DMS 273 (cell line): ENCODE measurements around the gene DCAKD.

Source experiments
- DNase-seq: peaks from one replicate; lab custom pipeline; 2025; ENCODE audit not compliant: unreplicated experiment; lab: John Stamatoyannopoulos, UW

The DCAKD gene, protein sequence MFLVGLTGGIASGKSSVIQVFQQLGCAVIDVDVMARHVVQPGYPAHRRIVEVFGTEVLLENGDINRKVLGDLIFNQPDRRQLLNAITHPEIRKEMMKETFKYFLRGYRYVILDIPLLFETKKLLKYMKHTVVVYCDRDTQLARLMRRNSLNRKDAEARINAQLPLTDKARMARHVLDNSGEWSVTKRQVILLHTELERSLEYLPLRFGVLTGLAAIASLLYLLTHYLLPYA

DNA sequence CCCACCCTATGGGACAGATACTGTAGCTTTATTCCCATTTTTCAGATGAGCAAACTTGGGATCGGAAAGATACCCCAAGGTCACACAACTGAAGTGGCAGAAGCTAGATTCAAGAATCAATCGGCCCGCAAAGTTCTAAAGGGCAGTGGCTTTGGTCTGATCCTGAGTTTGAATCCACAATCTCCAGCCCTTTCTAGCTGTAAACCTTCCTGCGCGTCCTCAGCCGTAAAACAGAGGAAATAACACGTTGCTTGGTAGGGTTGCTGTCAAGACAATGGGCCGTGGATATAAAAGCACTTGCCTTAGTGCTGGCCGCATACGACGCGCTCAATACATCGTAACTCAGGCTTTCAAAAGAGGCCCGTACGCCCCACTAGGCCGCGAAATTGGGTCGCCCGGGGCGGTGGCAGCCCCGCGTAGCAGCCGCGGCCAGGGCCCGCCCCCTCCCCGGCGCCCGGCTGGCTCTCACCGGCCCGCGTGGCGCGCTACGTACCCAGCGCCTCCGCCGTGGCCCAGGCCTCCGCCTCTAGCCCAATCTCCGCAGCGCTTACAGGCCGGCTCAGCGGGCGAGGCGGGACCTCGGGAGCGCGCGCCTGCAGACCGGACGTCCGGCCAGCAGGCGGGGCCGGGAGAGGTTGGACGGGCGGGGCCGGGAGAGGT is at the start of gene DCAKD:
TSS of gene DCAKD (minus strand) at position 573 of the 660 bp plus-strand sequence. CDS start 16,747 bp downstream, outside the sequence.
- peak; percentile 99 for DNase-seq

DNA sequence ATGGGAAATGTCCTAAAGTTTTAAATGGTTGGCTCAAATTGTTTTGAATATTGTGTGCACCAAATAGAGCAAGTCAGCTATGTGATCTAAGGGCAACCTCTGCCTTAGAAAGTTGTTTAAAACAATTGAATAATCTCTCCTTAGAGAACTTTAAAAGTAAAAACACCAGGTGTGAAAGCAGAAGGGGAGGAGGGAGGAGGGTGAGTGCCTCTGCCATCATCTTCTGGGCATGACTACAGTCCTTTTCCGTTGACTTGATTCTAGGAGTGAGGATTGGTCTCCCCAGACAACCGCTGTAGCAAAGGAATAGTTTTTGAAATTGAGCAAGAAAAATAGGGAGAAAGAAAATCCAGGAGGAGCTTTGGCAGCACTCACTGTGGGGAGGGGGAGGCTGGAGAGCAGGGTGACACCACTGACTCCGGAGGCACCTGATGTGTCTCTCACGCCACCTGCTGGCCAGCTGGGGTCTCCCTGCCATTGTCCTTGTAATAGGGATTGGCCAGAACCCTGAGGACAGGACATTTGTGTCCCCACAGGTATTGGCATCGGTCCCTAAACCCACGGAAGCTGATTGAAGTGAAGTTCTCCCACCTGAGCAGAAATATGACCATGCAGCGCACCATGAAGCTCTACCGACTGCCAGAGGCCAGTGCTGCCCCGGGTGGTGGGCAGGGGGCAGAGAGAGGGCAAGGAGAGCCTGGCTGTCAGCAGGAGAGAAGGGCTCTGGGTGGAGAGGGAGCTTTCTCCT is 47.6 kb upstream of the DCAKD start:
- peak; percentile 94 for DNase-seq

DNA sequence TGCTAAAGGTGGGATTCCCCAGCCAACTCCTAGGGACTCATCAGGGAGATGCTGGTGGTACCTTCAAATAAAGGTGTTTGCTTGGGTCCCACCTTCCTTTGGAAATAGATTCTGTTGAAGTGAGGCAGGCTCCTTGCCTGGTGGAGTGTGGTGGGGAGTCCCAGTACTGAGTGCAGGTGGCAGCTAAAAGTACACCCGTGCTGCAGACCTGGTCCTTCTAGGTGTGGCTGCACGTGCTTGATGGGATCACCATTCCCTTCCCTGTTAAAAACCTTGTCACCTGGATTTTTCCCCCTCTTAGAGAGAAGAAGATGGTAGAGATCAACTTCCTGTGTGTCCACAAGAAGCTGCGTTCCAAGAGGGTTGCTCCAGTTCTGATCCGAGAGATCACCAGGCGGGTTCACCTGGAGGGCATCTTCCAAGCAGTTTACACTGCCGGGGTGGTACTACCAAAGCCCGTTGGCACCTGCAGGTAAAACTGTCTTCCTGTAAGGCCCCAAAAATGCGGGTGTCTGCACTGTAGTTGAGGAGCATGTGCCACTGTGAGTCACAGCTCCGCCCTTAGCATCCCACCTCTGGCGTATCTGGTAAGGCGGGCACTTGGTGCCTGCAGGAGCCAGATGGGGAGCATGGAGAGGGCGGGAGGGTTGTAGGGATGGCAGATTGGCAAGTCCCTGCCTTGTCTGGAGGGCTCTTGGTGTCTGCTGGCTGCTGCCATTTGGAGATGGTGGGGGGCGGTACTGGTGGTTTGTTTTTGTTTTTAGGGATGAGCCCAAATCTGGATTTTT is 46.8 kb upstream of the DCAKD start:
- peak; percentile 96 for DNase-seq

DNA sequence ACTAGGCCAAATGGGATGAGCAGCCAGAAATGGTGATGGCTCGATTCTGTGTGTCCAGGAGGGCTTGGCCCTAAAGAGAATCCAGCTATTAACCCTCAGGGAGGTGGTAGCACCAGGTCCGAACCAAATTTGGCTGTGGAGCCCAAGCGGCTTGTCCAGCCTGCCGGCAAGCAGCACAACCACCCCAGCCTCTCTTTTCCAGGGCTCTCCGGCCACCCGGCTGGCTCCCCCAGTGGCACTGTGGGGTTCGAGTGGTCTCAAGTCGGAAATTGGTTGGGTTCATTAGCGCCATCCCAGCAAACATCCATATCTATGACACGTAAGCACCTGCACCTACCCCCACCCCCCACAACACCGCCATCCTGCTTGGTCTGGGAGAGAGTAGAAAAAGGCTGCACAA is 45.5 kb upstream of the DCAKD start:
- DNase-seq = no peak

DNA sequence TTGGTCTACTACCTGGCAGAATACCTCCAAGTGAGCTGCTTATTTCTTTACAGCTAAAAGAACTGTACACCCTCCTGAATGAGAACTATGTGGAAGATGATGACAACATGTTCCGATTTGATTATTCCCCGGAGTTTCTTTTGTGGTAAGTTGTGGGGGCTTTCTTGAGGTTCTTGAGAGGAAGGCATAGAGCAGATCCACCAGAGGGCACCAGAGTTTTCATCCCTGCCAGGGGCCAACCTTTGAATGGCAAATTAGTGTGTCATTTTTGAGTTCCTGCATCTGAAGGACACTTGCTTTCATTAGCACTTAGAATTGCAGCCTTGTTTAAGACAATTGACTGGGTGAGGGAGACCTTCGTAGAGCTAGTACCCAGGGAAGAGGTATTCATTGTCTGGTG is 44.7 kb upstream of the DCAKD start:
- DNase-seq = peak; percentile 64

DNA sequence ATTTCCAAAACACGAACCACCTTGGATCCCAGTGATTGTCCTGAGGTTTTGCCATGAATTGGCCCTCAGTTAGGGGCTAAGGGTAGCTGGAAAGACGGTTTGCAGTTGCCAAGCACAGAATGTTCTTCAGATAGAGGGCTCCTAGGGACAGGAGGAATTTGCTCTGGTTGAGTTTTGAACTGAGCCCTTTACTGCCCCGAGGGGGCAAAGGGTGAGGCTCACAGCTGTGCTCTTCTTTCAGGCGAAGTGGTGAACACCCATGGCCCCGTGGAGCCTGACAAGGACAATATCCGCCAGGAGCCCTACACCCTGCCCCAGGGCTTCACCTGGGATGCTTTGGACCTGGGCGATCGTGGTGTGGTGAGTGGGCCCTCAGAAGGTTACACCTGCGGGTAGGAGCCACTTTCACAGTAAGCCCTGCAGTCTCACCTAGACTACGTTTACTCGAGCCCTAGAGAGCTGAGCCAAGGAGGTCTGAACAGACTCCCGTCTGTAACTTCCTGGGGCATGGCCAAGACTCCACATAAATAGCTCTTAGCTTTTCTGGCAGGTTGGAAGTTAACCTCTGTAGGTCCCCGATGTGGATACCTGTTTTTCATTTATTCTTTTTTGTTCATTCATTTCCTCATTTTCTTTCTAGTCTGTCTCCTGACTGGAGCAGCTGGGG is 42.1 kb upstream of the DCAKD start:
- no peak for DNase-seq

DNA sequence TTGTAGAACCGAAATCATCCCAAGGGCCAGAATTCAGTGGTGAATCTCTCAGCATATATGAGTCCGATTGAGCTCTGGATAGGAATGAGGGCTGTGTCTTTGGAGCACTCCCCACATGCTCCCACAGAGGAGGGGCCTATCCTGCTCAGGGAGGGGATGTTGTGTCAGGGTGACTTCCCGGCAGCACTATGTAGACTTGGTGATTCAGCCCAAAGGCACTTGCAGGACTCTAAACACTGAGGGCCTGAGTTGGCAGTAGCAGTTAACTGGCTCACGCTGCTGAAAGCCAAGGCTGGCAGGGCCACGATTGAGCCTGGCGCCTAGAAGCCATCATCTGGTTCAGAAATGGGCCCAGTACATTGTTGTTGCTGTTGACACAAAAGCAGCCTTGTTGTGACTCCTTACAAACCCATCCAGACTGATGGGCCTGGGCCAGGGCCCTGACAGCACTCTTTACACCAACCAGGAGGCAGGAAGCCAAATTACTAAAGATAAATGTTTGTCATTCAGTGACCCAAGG is 41.5 kb upstream of the DCAKD start:
- DNase-seq = no peak

DNA sequence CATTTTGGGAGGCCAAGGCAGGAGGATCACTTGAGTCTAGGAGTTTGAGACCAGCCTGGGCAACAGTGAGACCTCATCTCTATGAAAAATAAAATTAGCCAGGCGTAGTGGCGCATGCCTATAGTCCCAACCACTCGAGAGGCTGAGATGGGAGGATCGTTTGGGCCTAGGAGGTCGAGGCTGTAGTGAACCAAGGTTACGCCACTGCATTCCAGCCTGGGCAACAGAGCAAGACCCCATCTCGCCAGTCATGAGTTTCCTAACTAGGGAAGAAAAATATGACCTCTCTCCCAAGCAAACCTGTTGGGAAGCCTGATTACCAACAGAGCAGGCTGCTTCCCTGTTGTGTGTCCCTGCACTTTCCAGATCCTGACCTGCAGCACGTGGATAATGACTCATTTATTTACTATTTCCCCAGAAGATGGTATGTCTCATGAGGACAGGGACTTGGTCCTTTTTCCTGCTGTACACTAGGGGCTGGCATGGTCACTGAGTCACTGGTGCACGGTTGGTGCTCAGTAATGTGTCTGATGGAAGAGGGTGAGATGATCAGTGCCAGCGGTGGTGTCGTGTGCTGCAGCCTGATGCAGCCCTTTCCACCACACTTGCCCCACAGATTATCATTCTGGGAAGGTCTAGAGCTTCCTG is 40.5 kb upstream of the DCAKD start:
- DNase-seq = no peak

DNA sequence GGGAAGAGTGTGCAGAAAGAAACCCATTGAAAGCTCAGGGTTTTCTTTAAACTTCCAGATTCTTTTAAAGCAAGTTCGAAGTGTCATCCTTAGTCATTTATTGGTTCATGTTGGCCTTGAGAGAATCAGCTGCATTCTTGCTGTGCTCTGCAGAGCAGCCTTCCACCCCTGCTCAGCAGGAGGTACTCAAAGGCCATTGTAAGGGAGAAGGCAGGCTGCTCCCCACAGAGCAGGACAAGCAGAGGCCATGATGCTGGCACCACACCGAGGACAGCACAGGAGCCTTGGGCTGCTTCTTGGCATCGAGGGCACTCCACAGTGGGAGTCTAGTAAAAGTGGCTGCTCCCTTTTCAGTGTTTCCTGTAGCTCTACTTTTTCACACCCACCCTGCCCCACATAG is 39.3 kb upstream of the DCAKD start:
- no peak for DNase-seq

DNA sequence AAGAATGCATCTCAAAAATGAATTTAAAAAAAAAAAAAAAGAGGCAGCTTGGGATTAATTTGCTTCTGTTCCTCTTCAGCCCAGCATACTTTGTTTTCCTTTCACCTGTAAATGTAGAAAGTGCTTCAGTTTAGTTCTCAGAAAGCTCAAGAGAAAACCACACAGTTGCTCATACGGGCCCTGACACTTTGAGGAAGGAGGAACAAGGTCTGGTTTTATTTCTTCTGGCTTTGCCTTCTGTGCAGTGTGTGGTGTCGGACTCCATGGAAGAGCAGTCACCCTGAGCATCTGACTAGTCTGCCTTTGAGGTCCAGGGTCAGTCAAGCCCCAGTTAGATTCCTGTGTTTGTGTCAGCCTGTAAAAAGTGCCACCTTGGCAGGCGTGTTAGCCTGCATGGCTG is 37.3 kb upstream of the DCAKD start:
- no peak for DNase-seq

DNA sequence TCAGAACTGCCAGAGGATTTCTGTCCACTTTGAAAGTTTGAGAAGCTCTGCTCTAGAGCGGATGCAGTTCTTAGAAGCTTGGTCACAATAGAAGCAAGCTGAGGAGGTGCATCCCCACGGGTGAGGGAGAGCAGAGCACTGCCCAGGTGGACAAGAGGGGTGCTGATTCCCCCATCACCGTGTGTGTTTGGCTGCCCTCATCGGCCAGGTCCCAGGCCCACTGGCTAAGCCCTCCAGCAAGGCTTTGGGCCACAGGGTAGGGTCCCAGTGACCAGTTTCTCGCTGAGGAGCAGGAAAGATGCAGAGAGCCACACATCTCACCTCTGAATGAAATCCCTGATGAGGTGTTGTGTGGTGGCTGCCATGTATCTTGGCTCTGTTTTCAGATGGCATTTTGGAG is 36.5 kb upstream of the DCAKD start:
- no peak for DNase-seq

DNA sequence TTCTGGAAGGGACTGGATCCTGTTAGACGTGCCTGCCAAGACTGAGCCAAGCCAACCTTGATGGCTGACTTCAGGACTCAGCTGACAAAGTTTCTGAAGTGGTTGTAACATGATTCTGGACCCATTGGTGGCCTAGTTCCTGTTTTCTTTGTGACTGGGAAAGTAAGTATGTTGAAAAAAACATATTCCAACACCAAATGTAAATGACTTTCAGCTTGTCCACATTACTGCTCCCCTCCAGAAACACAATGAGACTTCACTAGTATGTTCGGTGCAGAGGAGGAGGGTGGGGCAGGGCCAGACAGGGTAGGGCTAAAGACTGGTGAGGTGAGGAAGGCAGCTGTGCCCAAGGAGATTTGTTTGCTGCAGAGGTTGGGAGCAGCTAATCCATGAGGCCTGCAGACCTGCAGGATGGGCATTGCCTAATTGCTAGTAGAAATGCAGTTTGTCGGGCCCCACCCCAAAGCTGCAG is 36.1 kb upstream of the DCAKD start:
- no peak for DNase-seq

DNA sequence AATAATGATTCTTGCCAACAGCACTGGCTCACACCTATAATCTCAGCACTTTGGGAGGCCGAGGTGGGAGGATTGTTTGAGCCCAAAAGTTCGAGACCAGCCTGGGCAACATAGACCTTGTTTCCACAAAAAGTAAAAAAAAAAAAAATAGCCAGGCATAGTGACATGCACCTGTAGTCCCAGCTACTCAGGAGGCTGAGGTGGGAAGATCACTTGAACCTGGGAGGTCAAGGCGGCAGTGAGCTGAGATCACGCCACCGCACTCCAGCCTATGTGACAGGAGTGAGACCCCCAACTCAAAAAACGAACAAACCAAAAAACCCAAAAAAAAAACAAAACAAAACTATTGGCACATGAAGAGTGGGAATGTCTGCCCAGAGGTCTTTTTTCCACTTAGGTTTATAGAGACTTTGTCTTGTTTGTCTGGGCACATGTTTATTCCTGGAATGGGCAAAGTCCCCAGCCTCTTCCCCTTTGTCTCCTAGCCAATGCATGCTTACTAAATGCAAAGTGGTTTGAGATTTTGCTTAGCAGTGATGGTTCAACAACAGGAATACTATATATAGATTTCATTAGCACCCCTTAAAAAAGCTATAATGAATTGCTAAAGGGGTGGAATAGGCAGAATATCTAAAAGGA is 35.6 kb upstream of the DCAKD start:
- DNase-seq = no peak

DNA sequence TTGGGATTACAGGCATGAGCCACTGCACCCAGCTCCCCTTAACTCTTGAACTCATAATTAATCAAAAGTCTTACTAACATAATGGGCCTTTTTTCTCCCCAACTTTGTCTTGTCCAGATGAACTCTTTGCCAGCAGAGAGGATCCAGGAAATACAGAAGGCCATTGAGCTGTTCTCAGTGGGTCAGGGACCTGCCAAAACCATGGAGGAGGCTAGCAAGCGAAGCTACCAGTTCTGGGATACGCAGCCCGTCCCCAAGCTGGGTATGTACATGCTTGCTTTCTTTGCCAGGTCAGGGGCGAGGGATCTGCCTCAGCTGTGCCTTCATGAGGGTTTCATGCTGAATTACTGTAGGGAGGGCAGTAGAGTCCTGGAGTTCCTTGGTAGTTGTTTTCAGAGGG is 35.0 kb upstream of the DCAKD start:
- DNase-seq = no peak

DNA sequence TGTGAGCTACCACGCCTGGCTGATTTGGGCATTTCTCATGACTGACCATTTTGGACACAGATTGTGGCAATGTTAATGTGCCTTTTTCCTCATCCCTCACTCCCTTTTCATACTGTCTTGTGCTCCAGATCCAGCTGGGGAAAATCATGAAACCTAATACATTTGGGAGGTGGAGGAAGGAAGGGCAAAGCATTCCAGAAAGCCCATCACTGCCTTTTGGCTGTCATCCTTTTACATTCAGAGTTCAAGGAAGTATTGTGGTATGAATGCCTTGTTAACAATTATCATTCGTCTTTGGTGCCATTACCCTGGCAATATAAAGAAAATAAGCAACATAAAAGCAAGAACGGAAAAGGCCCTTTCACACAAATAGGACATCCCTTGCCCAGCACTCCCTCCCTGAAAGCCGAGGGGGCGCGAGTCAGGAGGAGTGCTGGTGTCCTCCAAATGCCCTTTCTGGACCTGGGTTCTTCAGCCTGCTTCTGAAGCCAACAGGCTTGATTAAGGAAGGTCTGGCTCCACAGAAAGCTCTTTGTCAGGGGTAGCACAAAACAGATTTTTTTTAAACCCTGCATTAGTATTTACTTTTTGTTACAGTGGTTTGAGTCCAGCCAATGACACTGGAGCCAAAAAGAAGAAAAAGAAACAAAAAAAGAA is 29.7 kb upstream of the DCAKD start:
- DNase-seq = no peak

DNA sequence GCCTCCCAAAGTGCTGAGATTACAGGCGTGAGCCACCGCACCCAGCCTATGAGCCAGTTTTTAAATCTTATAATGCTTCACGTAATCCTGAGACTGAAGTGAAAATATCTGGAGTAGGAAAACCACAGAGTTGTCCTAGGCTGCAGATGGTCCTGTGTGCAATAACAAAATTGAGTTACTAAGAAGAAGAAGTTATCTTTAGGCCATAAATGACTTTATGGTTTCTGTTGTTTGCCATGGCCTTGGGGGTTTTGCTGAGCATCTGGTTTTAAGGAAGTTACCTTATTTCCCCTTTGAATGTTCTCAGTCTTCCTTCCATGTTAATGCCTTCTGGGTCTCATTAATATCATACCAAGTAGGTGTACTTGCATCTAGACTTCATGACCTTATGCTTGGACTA is 26.2 kb upstream of the DCAKD start:
- DNase-seq = no peak

DNA sequence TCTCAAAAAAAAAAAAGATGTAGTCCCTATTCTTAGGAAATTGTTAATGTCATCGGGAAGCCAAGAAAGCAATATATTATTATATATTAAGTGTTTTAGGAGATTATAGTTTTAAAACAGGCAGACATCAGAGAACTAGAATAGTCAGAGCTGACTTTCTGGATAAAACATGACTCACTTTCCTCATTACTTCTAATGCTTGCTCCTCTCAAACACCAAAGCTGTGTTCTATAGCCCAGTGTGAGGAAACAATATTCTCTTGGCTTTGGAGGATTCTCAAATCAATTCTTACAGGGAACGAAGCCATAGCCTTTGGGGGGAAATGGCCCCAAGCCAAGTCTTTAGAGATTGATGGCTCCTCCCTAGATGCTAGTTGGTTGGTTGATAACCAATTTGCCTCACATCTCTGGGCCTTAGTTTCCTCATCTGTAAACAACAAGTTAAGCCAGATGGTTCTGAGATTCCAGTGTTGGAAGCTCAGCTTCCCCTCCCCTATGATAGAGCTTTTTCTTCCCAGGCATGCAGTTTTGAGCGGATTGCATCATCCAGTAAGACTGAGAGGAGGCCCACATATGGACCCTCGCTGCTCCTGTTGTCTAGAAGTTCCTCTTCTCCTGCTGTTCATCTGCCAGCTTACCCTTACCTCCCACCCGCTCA is 22.1 kb upstream of the DCAKD start:
- peak; percentile 92 for DNase-seq

DNA sequence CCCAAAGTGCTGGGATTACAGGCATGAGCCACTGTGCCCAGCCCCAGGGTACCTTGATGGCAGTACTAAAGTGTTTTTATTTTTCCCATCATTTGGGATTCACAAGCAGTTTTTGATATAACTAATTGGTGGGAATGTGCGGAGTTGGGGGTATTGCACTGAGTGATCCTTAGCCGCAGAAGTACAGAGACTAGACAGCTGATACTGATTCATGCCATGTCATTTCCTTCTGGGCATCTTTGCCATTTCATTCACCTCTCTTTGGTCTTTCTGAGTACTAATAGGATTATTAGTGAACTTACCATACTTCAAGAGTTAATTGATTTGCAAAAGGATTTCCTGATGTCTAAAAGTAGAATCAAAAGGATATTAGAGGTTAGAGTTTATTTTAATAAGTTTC is 19.4 kb upstream of the DCAKD start:
- DNase-seq = no peak

DNA sequence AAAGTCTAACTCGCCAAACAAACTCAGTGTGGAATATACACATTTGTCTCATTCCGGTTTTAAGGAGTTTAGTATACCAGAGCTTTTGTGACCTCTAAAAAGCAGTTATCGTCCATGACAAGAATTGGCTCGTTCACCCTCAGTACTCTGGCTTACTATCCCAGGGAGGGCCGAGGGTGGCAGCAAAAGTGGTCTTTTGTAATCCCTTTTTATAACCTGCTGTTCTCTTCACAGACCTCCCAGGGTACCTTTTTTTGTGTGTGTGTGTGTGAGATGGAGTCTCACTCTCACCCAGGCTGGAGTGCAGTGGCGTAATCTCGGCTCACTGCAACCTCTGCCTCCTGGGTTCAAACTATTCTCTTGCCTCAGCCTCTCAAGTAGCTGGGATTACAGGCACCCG is 18.6 kb upstream of the DCAKD start:
- DNase-seq = no peak
